Measurements from ENCODE around the gene RIMBP3C. TPM values are rescaled to one million over a fixed set of nuclear protein-coding genes. Genes with fewer than 3 reads are reported as not detected.

The RIMBP3C gene
- total RNA-seq, 6 experiments from 2014 or later, result 0.16 to 0.43 (median 0.29) TPM; not detected in 1

Other genes with a start within 250 kb of the RIMBP3C start
- gene RIMBP3B, start 167.7 kb downstream of the RIMBP3C start, total RNA-seq (2021; fragmentation: NEBNext Ultra II Directional; extraction: Animal tissue kit (Norgen Biotek cat#: 25700)), result under 1 TPM; 0.17 to 0.43 (median 0.33) TPM
- 1 to 10 TPM; 2.0 to 2.2 (median 2.1) TPM for gene HIC2, start 134.1 kb downstream of the RIMBP3C start, total RNA-seq (2021; fragmentation: NEBNext Ultra II Directional; extraction: Animal tissue kit (Norgen Biotek cat#: 25700))
- gene TMEM191C, start 84.1 kb downstream of the RIMBP3C start, total RNA-seq (2021; fragmentation: NEBNext Ultra II Directional; extraction: Animal tissue kit (Norgen Biotek cat#: 25700)), result 1 to 10 TPM in 2 of 6 experiments, under 1 TPM in 4; 0.38 to 1.6 (median 0.56) TPM
- 10 to 100 TPM; 82.7 to 93.3 (median 88.7) TPM for gene UBE2L3, start 16.3 kb upstream of the RIMBP3C start, total RNA-seq (2021; fragmentation: NEBNext Ultra II Directional; extraction: Animal tissue kit (Norgen Biotek cat#: 25700))
- 10 to 100 TPM; 18.6 to 29.5 (median 20.0) TPM for gene YDJC, start 78.6 kb upstream of the RIMBP3C start, total RNA-seq (2021; fragmentation: NEBNext Ultra II Directional; extraction: Animal tissue kit (Norgen Biotek cat#: 25700))
- under 1 TPM; 0.16 to 0.33 (median 0.23) TPM for gene CCDC116, start 81.3 kb upstream of the RIMBP3C start, total RNA-seq (2021; fragmentation: NEBNext Ultra II Directional; extraction: Animal tissue kit (Norgen Biotek cat#: 25700))
- 10 to 100 TPM; 49.1 to 63.5 (median 55.6) TPM for gene SDF2L1, start 90.8 kb upstream of the RIMBP3C start, total RNA-seq (2021; fragmentation: NEBNext Ultra II Directional; extraction: Animal tissue kit (Norgen Biotek cat#: 25700))
- gene PPIL2, start 114.6 kb upstream of the RIMBP3C start, total RNA-seq (2021; fragmentation: NEBNext Ultra II Directional; extraction: Animal tissue kit (Norgen Biotek cat#: 25700)), result 10 to 100 TPM; 34.9 to 42.2 (median 39.4) TPM
- gene YPEL1, start 184.3 kb upstream of the RIMBP3C start, total RNA-seq (2021; fragmentation: NEBNext Ultra II Directional; extraction: Animal tissue kit (Norgen Biotek cat#: 25700)), result under 1 TPM in 5 of 6 experiments, not detected in 1; 0.17 to 0.38 (median 0.20) TPM